ENCODE results near the gene PRDM16.

Gene PRDM16

GRCh38 chr1:3292868-3293562 lies 224.0 kb downstream of the PRDM16 start:
- no peak for DNase-seq

DNA sequence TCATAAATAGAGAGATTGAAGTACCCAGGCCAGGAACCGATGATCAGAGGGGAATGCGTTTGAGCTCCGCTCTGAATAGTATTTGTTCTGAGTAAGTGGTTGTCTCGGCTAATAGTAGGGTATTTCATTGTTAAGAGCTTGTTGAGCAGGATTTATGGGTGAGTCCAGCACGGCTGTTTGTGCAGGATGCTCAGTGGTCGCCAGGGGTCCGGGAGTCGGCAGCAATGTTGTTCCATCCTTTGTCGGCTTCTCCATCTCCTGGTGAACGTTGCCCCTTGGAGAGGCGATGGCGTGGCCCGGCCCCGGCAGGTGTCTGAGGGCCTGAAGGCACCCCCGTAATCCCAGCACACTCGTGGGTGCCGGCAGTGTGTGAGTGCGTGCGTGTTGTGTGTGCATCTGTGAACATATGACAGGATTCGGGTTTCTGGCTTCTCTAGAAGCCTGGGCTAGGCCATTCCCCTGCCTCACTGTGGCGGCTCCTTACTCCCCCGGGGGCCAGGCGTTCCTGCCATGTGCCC lies 224.6 kb downstream of the PRDM16 start:
- no peak for DNase-seq

GRCh38 chr1:3294450-3294849 lies 225.4 kb downstream of the PRDM16 start:
- no peak for DNase-seq

DNA sequence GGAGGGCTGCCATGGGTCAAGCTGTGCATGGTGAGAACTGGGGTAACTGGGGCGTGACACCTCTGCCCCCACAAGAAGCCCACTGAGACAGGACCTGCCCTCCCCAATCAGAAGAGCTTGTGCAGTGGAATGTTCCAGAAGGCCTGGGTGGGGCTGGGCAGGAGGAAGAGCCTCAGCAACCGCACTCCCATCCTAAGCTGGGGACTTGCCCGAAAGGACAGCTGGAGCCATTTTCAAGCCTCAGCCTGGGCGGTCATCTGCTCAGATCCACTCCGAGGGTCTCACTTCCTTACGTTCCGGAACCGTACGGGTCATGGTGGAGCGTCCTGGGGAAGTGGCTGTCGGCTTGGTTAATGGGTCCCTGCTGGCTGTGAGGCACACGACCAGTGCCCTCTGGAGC lies 226.8 kb downstream of the PRDM16 start:
- DNase-seq, result no peak

- DNase-seq, result no peak
These were observed 227.3 kb downstream of the PRDM16 start for GRCh38 chr1:3296326-3296725.

GRCh38 chr1:3296826-3297225 lies 227.8 kb downstream of the PRDM16 start:
- no peak for DNase-seq

GRCh38 chr1:3297756-3298155 lies 228.8 kb downstream of the PRDM16 start:
- DNase-seq, result no peak

DNA sequence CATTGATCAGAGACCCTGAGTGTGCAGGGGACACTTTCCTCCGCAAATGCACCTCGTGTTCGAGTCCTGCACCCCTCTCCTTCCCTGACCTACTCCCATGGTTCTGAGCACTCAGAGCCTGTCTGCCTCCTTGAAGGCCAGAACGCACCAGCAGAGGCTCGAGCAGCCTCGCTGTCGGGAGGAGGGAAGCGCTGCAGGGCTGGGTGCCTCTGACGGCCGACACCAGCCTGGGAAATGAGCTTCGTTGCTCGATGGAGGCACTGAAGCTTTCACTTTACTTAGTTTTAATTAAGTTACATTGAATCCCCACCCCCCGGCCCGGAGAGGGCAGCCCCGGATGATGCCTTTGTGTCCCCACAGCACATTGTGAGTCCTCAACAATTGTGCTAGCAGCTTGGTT lies 229.2 kb downstream of the PRDM16 start:
- no peak for DNase-seq

- DNase-seq, result no peak
These were observed 235.2 kb downstream of the PRDM16 start for GRCh38 chr1:3304246-3304645.

GRCh38 chr1:3304692-3305091 lies 235.7 kb downstream of the PRDM16 start:
- no peak for DNase-seq

DNA sequence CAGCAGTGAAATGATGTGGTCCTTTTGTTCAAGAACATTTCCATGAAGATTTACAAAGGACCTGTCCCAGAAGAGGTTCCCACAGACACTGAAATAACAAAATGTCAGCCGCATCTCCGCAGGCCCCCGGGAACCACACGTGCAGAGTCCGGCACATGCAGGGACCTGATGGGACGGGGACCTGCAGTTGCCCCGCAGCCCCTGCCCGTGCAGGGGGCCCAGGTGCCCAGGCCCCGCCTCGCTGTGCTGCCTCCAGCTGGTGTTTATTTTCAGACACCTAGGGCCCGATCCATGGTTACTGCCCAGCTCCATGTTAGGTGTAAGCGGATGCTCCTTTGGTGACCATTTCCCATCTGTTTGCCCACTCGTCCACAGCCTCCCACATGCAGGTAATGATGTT lies 236.2 kb downstream of the PRDM16 start:
- no peak for DNase-seq

- DNase-seq, result no peak
These were observed 237.7 kb downstream of the PRDM16 start for GRCh38 chr1:3306583-3307291.

- DNase-seq, result no peak
These were observed 238.4 kb downstream of the PRDM16 start for GRCh38 chr1:3307359-3307758.

GRCh38 chr1:3308053-3308452 lies 239.1 kb downstream of the PRDM16 start:
- DNase-seq, result no peak

DNA sequence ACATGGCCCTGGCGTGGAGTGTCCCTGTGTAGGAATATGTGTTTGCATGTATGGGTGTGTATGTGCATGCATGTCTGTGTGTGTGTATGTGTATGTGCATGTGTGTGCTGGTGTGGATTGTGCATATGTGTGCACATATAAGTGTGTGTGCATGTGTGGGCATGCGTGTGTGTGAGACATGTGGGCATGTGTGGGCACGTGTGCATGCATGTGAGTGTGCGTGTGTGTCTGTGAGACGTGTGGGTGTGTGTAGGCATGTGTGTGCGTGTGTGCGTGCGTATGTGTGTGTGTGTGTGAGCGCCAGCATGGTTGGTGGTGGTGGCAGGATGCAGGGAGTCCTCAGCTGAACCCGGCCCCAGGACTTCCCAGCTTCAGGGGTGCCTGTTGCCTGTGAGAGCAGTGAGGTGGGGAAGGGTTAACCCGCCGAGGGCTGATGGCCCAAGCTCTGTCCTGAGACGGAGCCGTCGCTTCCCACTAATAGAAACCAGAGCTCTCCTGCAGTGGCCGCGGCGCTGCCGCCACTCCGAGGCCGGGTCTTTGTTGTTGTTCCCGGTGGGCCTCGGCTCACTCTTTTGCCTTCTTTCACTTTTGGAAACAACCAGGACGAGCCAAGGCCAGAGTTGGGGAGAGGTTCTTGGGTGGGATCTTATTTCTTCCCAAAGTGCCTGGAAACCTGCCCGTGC lies 241.9 kb downstream of the PRDM16 start:
- DNase-seq, result no peak

DNA sequence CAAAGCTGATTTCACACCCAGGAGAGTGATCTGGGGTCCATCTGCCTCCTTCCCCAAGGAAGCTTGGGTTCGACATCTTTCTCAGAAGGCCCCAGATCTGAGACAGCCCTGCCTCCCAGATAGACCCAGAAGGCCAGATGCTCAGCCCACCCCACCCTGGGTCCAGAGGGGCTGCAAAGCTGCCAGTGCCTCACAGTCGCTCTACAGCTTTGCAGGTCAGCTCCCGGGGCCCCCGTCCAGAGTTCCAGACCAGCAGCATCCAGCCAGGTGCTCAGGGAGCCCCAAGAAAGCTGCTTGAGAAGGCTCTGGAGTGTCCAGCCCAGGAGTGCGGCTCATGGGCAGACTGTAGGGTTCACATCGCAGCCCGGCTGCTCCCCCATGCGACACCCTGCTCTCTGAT lies 242.7 kb downstream of the PRDM16 start:
- DNase-seq, result no peak

GRCh38 chr1:3312310-3312897 lies 243.4 kb downstream of the PRDM16 start:
- DNase-seq, result no peak

DNA sequence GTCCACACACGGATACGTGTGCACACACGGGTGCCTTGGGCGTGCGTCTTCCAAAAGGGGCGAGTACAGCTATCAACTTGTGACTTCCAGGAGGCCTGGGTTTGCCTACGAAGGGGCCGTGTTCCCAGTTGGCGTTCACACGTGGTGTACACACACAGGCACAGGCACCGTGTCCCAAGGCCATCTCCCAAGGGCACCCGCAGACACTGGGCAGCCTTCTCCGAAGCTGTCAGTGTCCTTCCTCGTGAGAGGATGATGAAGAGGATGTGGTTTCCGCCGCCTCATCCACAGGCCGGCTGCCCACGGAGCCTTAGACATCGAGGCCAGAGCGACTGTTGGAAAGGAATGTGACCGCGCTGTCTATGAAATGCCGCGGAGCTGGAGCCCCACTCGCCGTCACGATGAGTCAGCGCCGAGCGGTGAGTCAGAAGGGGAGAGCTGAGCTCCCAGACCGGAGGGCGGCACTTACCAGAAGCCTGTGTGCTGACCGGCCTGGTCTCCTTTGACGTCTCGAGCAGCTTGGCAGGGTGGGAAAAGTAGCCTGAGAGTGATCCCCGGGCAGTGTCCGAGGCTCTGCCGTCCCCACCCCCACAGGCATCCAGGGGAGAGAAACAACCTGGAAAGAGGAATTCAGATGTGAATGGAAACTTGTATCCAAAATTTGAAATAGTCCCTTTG lies 244.0 kb downstream of the PRDM16 start:
- DNase-seq, result peak; percentile 76

DNA sequence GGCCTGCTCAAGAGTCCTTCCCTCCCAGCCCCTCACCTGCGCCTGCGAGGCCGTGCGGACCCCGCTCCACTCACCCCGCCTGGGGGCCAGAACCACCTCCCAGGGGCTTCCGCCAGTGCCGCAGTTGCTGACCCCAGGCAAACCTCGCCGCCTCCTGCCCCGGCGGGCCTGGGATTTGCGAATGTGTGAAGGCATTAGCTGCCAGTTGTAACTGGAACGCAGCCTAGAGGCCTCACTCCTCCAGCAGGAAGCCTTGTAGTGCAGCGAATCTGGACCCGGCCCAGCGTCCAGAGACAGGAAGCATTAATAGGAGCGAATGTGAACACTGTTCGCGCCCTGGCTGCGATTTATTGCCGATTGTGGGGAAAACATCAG lies 244.6 kb downstream of the PRDM16 start:
- DNase-seq, result no peak

- DNase-seq, result no peak
These were observed 245.7 kb downstream of the PRDM16 start for GRCh38 chr1:3314491-3315381.

- DNase-seq, result no peak
These were observed 246.7 kb downstream of the PRDM16 start for GRCh38 chr1:3315399-3316339.
